IMR-90 (cell line): ENCODE data around the gene RAB8B.

Experiments
- BHLHE40 ChIP-seq: fragments of 150-350 bp; IDR thresholded peaks from 2 replicates; pipeline ENCODE4 v1.6.1; 2016; ENCODE audit warnings: mild to moderate bottlenecking, low read depth, low read length
- CHD1 ChIP-seq: IDR thresholded peaks from 2 replicates; pipeline ENCODE4 v1.6.1; 2012; ENCODE audit warnings: low read depth, low read length, improper control_type of control experiment
- CTCF ChIP-seq: conservative IDR thresholded peaks from 2 replicates; pipeline ENCODE4 v1.5.1; 2012; ENCODE audit warnings: mild to moderate bottlenecking, low read depth, low read length, improper control_type of control experiment
- FOS ChIP-seq: fragments of 150-350 bp; IDR thresholded peaks from 2 replicates; pipeline ENCODE4 v1.6.1; 2016; ENCODE audit warnings: low read depth, low read length
- MAFK ChIP-seq: IDR thresholded peaks from 2 replicates; pipeline ENCODE4 v1.6.1; 2012; ENCODE audit warnings: low read depth, low read length, improper control_type of control experiment
- POLR2A ChIP-seq: IDR thresholded peaks from 2 replicates; pipeline ENCODE4 v1.6.1; 2012; ENCODE audit warnings: mild to moderate bottlenecking, low read depth, low read length
- RAD21 ChIP-seq: IDR thresholded peaks from 2 replicates; pipeline ENCODE4 v1.6.1; 2012; ENCODE audit warnings: low read length, improper control_type of control experiment
- TF ChIP-seq, protein P1 (sequence below): fragments of 150-350 bp; IDR thresholded peaks from 2 replicates; pipeline ENCODE4 v1.6.1; 2017; ENCODE audit warnings: mild to moderate bottlenecking, antibody characterized with exemption, low read length, low read depth

DNA sequence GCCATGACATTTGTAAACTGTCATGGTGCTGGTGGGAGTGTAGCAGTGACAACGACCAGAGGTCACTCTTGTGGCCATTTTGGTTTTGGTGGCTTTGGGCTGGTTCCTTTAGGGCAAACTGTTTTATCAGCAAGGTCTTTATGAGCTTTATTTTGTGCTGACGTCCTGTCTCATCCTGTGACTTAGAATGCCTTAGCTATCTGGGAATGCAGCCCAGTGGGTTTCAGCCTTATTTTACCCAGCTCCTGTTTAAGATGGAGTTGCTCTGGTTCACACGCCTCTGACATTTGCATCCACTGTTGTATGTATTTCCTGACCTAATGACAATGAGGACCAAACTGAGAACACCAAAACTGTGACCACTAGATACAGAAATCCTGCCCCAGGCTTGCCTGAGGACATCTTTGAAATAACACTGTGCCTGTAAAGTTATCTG is 37.6 kb downstream of the RAB8B start:
- TF ChIP-seq CTCF = no peak
- TF ChIP-seq RAD21 = no peak
- TF ChIP-seq POLR2A = no peak
- TF ChIP-seq, protein P1, sequence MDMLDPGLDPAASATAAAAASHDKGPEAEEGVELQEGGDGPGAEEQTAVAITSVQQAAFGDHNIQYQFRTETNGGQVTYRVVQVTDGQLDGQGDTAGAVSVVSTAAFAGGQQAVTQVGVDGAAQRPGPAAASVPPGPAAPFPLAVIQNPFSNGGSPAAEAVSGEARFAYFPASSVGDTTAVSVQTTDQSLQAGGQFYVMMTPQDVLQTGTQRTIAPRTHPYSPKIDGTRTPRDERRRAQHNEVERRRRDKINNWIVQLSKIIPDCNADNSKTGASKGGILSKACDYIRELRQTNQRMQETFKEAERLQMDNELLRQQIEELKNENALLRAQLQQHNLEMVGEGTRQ = no peak
- no peak for TF ChIP-seq CHD1
- TF ChIP-seq BHLHE40 = no peak
- no peak for TF ChIP-seq FOS
- no peak for TF ChIP-seq MAFK
